Measurements from ENCODE around the gene SANBR.
"Not testable (repeated sequence)": the region's sequence is repeated elsewhere in the genome, so short reads cannot be mapped to it uniquely, and the experiment has no call there.

The SANBR gene

DNA sequence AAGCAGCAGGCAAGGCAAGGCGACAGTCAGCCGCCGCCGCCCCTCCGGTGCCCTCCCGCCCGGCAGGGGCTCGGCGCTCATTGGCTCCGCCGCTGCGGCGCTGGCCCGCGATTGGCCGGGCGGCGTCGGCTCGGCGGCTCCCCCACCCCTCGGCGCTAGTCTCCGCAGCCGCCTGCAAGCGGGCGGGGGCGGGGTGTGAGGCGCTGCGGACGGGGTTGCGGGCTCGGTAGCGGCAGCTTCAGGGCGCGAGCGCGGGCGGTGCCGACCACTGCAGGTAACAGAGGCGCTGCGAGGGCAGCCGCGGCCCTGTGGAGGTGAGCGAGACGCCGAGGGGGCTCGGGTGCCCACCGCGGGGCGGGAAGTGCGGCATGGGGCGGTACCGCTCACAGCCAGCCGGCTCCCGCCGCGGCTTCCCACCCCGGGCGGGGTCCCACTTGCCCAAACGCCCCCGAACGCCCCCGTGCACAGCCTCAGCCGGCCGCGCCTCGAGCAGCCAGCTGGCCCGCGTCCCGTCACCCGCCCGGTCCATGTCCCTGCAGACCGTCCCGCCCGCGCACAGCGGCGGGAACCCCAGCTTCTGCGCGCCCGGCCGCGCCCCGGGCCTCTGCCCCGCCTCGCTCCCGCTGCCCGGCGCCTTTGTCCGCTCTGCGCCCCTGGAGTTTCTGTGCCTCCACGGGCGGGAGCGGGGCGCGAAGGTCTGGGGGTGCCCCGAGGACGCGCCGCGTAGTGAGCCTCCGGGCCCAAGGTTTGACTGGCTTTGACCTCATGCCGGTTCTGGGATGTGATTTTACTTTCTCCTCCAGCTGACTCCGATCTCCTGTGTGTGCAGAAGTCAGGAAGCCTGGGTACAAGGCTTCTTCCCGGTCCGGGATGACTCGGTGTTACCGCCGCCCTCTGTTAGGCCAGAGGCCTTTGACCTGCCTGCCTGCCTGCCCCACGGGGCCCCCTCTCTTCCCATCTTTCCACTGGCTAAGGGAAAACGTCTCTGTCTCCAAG is at the start of gene SANBR:
Gene SANBR (plus strand): TSS at position 158 of the 996 bp plus-strand sequence. CDS start 4,480 bp downstream, outside the sequence.
- peak; percentile 90 for DNase-seq

DNA sequence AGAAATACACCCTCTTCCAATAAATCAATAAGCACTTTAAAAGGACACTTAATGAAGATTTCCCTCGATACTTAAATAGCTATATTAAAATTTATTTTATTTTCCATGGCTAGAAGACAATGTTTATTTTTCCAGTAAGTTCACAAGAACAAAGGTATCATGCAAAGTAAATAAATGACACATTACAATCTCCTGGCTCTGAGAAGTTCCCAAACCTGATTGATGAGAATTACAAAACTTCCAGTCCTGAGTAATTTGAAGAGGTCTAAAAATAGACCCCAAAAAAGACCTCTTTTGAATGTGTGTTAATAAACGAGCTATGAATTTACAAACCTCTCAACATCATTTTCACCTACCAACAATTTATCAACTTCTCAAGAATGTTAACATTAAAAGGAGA is 49.7 kb upstream of the SANBR start:
- no peak for DNase-seq

DNA sequence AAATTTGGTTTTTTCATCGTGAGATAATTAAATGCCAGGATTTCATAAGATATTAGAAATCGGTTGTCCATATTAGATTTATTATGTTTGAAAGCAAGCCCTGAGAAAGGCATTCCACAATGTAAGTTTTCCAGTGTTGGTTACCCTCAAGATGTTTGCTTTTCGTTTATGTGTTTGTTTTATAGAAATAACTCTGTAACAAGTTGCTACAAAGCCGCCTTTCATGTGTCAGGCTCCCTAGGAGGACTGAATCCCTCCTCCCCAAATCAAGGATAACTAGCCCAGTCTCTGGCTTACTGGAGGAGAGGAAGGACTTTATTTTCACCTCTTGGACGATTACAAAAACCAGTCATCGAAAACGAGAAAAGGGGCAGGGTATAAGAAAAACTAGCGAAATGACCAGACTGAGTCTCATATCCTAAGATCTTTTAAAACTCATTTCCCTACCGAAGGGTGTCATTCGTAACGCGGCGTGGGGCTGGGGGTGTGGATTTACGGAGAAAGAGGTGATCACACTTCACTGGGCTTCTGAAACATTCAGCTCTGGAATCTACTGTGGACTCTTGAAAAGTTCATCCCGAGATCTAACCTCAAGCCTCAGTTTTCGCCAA is 49.2 kb upstream of the SANBR start:
- no peak for DNase-seq

DNA sequence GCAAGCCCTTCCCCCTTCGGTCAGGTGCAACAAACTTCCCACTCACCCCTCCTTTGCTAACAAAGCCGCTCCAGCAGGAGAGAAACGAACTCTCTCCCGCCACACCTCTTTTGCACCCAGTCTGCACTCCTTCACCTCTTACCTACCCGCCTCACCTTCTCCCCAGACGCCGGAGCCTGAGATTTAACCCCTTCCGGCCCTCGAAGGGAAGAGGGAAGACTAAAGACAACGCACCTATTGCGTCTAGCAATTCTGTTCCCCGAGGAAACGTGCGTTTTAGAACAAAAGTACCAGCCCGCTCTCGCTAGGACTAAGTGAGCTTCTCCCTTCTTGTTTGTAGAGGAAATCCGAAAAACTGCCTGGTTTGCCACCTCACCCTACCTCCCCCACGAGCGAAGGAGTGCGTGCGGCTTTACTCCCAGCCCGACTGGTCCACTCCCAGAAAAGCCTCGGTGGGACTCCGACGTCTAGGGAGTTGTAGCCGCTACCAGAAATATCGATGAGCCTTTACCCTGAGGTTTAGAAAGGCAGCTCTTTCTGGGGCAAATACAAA is 48.6 kb upstream of the SANBR start:
- peak; percentile 89 for DNase-seq

DNA sequence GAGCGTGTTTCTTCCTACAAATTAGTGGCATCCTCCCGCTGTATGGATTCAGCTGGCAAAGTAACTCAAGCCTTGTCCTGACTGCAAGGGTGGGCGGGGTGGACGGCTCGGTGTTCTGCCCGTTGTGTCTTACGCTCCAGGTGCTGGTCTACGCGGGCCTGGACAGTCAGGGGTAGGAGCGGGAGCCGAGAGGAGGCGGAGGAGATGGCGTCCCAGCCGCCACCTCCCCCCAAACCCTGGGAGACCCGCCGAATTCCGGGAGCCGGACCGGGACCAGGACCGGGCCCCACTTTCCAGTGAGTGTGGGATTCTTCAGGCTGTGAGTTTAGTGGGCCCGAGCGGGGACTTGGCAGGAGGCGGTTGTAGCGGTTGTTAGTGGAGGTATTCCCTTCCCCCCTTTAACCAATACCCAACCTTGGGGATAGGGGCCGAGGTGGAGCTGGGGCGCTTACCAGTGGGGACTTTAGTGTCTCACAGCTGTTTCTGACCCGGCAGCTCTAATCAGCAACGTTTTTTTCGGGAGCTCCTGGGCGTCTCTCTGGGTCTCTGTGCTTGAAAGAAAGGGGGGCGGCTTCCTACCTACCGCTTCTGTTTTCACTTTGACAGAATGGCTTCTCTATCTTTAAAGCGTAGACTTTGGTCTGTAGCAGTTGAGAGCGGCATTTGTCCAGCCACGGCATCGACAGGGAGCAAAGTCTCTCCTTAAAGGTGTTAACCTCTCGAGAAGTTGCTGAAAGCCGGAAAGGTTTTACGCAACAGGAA is 47.9 kb upstream of the SANBR start, which contains the start of the genes PEX13 and PUS10:
Gene PEX13 (plus strand): TSS at position 165 of the 762 bp plus-strand sequence. CDS start 40 bp downstream, at position 205.
Gene PUS10 (minus strand): TSS at position 700 of the 762 bp plus-strand sequence. CDS start 6,365 bp downstream, outside the sequence.
- peak; percentile 90 for DNase-seq

DNA sequence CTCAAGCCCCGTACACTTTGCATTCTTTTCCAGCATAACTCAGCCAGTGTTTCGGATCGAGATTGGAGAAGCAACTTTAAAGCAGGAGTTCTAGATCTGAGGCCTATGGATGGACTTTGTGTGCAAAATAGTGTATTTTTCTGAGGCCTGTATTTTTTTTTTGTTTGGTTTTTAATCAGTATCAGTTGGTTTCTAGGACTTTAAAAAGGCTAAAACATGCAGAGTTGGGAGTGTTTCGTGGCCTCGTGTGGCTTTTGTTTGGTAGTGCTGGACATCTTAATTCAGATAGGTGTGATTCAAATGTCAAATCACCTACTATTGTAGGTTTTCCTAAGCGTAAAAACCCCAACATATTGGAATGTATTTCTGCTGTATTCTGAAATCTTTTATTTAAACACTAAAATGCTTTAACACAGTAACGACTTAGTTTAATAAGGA is 47.3 kb upstream of the SANBR start:
- no peak for DNase-seq

GRCh38 chr2:61018798-61019197 is 46.9 kb upstream of the SANBR start:
- no peak for DNase-seq

- no peak for DNase-seq
Measured at GRCh38 chr2:61021228-61021660, 44.4 kb upstream of the SANBR start.

DNA sequence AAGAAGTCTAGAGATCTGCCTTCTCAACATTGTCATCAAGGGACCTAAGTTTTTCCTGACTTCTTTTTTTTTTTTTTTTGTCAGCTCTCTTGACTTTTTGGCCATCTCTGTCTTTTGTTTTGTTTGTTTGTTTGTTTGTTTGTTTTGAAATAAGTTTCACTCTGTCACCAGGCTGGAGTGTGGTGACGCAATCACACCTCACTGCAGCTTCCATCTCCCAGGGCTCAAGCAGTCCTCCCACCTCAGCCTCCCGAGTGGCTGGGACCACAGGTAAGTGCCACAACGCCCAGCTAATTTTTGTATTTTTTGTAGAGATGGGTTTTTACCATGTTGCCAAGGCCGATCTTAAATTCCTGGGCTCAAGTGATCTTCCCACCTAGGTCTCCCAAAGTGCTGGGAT is 42.0 kb upstream of the SANBR start:
- DNase-seq = no peak

DNA sequence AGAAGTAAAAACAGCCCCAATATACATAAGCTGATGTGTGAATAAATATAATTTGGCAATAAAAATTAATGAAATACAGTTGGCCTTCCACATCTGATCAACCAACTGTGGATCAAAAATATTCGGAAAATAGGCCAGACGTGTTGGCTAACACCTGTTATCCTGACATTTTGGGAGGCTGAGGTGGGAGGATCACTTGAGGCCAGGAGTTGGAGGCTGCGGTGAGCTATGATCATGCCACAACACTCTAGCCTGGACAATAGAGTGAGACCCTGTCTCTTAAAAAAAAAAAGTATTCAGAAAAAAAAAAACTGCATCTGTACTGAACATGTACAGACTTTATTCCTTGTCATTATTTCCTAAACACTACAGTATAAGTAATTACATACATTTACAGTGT is 36.1 kb upstream of the SANBR start:
- no peak for DNase-seq

DNA sequence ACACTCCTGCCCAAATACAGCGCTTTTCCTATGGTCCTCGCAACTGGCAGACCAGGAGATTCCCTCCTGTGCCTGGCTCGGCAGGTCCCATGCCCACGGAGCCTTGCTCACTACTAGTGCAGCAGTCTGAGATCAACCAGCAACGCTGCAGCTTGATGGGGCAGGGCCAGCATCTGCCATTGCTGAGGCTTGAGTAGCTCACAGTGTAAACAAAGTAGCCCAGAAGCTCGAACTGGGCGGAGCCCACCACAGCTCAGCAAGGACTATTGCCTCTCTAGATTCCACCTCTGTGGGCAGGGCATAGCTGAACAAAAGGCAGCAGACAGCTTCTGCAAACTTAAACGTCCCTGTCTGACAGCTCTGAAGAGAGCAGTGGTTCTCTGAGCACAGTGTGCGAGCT is 31.1 kb upstream of the SANBR start:
- DNase-seq = not testable (repeated sequence)

GRCh38 chr2:61036643-61037042 is 29.0 kb upstream of the SANBR start:
- DNase-seq = not testable (repeated sequence)

DNA sequence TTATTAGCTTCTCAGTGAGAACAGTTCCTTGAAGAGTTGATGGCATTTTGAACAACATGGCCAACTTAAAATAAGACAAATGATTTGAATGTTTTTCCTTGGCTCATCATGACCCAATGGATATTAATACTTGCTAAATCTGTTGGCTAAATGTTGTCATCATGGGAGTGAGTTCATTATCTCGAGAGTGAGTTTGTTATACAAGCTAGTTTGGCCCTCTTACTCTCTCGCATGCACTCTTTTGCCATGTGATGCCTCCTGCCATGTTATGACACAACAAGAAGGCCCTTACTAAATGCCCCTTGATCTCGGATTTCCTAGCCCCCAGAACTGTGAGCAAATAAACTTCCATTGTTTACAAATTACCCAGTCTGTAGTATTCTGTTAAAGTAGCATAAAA is 22.9 kb upstream of the SANBR start:
- no peak for DNase-seq

GRCh38 chr2:61044636-61045035 is 21.0 kb upstream of the SANBR start:
- no peak for DNase-seq

GRCh38 chr2:61045226-61045625 is 20.4 kb upstream of the SANBR start:
- no peak for DNase-seq

DNA sequence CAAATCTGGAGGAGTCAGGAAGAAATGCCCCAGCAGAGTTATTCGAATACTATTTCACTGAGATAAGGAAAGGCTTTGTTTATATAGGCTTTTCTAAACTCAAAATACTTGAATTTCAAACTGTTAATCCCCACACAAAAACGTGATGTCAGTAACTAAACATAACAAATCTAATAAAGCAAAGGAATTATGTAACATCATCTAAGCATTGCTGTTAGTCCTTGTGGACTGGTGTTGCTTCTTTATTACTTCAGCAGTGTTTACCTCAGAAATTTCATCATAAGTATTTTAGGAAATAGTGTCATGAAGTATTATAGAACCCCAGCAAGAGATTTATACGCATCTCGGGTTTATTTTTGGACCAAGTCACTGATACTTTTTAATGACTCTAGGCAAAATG is 19.7 kb upstream of the SANBR start:
- no peak for DNase-seq

GRCh38 chr2:61055557-61055956 is 10.1 kb upstream of the SANBR start:
- no peak for DNase-seq

DNA sequence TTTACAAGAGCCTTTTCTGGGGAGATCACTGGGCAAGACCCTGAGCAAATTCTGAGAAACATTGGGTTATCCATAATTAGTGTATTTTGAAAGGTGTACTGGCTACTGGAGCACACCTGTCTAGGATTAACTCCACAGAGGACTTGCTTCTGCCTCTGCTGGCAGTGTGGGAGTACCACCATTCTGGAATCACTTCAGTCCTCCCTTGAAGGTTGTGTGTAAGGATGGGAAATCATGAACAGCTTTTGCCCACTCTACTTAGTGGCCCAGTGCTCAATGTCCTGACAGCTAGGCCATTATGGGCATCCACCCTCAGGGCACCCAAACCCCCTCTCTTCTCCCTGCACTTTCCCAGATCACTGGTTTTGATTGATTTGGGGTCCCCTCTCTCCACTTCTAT is 8.1 kb upstream of the SANBR start:
- no peak for DNase-seq

DNA sequence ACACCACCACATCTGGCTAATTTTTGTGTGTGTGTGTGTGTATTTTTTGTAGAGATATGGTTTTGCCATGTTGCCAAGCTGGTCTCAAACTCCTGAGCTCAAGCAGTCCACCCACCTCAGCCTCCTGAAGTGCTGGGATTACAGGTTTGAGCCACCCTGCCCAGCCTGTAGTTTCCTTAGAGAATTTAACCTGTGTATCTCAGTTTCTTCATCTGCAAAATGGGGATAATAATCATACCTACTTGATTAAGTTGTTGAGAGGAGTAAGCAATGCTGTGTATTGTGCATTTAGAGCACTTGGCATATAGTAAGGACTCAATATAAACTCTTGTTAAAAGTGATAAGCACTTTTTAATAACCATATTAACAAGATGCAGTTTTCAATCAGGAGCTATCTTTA is 6.3 kb upstream of the SANBR start:
- no peak for DNase-seq

DNA sequence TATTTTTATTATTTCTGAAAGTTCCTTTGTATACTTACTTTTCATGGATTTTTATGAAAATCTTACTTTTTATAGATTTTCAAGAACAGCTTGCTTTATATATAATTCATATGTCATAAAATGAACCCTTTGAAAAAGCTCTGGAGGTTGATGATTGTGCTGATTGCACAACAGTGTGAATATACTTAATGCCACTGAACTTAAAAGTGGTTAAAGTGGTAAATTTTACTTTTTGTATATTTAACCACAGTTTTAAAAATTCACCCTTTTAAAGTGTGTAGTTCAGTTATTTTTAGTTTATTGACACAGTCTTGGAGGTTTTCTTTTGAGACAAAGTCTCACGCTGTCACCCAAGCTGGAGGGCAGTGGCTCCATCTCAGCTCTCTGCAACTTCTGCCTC is 8.4 kb downstream of the SANBR start:
- no peak for DNase-seq

DNA sequence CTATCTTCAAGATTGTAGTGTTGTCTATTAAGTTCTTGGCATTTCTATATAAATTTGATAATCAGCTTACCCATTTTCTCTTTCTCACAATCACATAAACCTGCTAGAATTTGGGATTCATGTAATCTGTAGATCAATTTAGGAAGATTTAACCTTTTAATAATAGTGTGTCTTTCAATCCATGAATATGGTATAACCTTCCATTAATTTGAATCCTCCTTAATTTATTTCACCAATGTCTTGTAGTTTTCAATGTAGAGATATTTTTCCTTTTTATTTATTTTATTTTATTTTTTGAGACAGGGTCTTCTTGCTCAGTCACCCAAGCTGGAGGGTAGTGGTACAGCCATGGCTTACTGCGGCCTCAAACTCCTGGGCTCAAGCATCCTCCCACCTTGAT is 20.2 kb downstream of the SANBR start:
- DNase-seq = no peak

- DNase-seq = no peak
Measured at GRCh38 chr2:61089797-61090196, 24.1 kb downstream of the SANBR start.
